Neural progenitor cell (in vitro differentiated cells): Measurements from ENCODE around the gene CBL. TPM values are rescaled to one million over a fixed set of nuclear protein-coding genes. Genes with fewer than 3 reads are reported as not detected.

Source experiments
- DNase-seq: peaks from one replicate; pipeline ENCODE4 v3.0.0-alpha.2; 2016; ENCODE audit warnings: low spot score
- H2AFZ ChIP-seq: fragments of 200-600 bp; sonication (generic); replicated peaks from 2 replicates; pipeline ENCODE4 v1.6.1; 2016; ENCODE audit warnings: antibody characterized with exemption
- H3F3A ChIP-seq: fragments of 200-600 bp; sonication (generic); 2 replicates; pipeline ENCODE4 v1.6.1; 2016; ENCODE audit warnings: antibody characterized with exemption, low read depth
- H3K27ac ChIP-seq: fragments of 200-600 bp; sonication (generic); 2 replicates; pipeline ENCODE4 v1.5.1; 2016; ENCODE audit warnings: mild to moderate bottlenecking
- H3K27me3 ChIP-seq: fragments of 200-600 bp; sonication (generic); 2 replicates; pipeline ENCODE4 v1.6.1; 2016; ENCODE audit warnings: mild to moderate bottlenecking, moderate library complexity
- H3K36me3 ChIP-seq: fragments of 200-600 bp; sonication (generic); 2 replicates; pipeline ENCODE4 v1.5.1; 2016
- H3K4me1 ChIP-seq: fragments of 200-600 bp; sonication (generic); 2 replicates; pipeline ENCODE4 v1.6.1; 2016; ENCODE audit warnings: mixed run types
- H3K4me2 ChIP-seq: fragments of 200-600 bp; sonication (generic); 2 replicates; pipeline ENCODE4 v1.6.1; 2016
- H3K4me3 ChIP-seq: fragments of 200-600 bp; sonication (generic); 2 replicates; pipeline ENCODE4 v1.5.1; 2016
- H3K79me2 ChIP-seq: fragments of 200-600 bp; sonication (generic); 2 replicates; pipeline ENCODE4 v1.6.1; 2016; ENCODE audit warnings: low read depth
- H3K9ac ChIP-seq: fragments of 200-600 bp; sonication (generic); 2 replicates; pipeline ENCODE4 v1.6.1; 2016
- H3K9me3 ChIP-seq: fragments of 200-600 bp; sonication (generic); 2 replicates; pipeline ENCODE4 v1.5.1; 2016; ENCODE audit warnings: low read depth
- H4K20me1 ChIP-seq: fragments of 200-600 bp; sonication (generic); 2 replicates; pipeline ENCODE4 v1.6.1; 2016; ENCODE audit warnings: low read depth
- H3K27ac Mint-ChIP-seq: 3 replicates; pipeline ENCODE4 v1.8.0; 2021; ENCODE audit warnings: mixed read lengths
- H3K27me3 Mint-ChIP-seq: 2 replicates; pipeline ENCODE4 v1.8.0; 2022; ENCODE audit warnings: low read depth, mild to moderate bottlenecking, inconsistent platforms, moderate library complexity, mixed read lengths; ENCODE audit not compliant: insufficient read depth
- H3K36me3 Mint-ChIP-seq: 3 replicates; pipeline ENCODE4 v1.8.0; 2021; ENCODE audit warnings: mixed read lengths
- H3K4me1 Mint-ChIP-seq: 3 replicates; pipeline ENCODE4 v1.8.0; 2021; ENCODE audit warnings: mixed read lengths
- H3K4me3 Mint-ChIP-seq: 3 replicates; pipeline ENCODE4 v1.8.0; 2021; ENCODE audit warnings: mild to moderate bottlenecking, moderate library complexity, mixed read lengths
- H3K9me3 Mint-ChIP-seq: 3 replicates; pipeline ENCODE4 v1.8.0; 2020; ENCODE audit warnings: mixed read lengths
- EZH2 ChIP-seq: fragments of 200-600 bp; sonication (generic); IDR thresholded peaks from 2 replicates; pipeline ENCODE4 v1.6.1; 2017; ENCODE audit warnings: antibody characterized with exemption, mild to moderate bottlenecking, moderate library complexity
- EZH2phosphoT487 ChIP-seq: fragments of 200-600 bp; sonication (generic); IDR thresholded peaks from 2 replicates; pipeline ENCODE4 v1.6.1; 2017; ENCODE audit warnings: antibody characterized with exemption
- microRNA-seq: library from miRNA; unstranded; fragments of <30 nt; microRNA quantifications from one replicate; pipeline ENCODE4, GENCODE V29; 2016
- small RNA-seq: library from RNA; depleted of rRNA; stranded (forward); fragments of <200 nt; gene quantifications from one replicate; pipeline ENCODE3, GENCODE V24; 2015
- total RNA-seq: library from RNA; depleted of rRNA; stranded (reverse); fragments of >200 nt; gene quantifications from 2 replicates; pipeline ENCODE4 v1.2.3, GENCODE V29; 2015; ENCODE audit warnings: low replicate concordance
- TF ChIP-seq, protein P1 (sequence below): fragments of 200-600 bp; sonication (generic); IDR thresholded peaks from 2 replicates; pipeline ENCODE4 v1.5.1; 2017; ENCODE audit warnings: antibody characterized with exemption, mild to moderate bottlenecking

CBL gene
- total RNA-seq, 1 donor from 2014 or later: 20.7 TPM

DNA sequence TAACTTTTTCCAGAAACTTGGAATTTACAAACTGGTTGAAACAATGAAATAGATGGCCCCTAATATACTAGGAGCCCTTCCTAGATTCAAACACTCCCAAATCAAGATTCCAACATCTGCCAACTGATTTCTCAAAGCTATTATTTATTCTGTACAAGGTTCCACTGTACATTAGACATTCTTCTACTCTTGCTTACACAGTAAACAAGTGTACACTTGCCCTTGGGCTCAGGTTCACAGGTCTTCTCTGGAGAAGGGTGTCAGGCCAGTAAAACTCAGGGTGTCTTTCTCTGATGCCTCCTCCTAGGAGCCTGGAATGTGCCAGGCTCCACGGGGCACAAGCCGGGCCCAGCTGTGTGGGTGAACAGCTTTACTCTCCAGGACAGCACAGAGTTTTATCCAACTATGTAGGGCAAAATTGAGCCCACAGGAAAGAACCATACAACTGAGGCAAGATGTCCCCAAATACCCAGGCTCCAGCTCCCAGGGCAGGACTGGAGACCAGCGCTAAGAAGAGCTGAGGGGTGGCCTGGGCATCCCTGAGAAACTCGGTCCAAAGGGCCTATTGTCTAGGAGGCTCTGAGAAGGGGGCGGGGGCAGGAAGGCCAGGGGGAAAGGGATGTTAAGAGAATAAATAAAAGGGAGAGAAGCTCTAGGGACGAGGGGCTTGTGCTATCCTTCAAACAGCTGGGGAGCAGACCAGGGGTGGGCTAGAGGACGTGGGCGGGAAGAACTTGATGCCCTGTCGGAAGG is 149.1 kb downstream of the CBL start:
- peaks cover 13% of the 10 kb centered on the region for H3K36me3 Mint-ChIP-seq
- no peak for TF ChIP-seq EZH2
- TF ChIP-seq, protein P1, sequence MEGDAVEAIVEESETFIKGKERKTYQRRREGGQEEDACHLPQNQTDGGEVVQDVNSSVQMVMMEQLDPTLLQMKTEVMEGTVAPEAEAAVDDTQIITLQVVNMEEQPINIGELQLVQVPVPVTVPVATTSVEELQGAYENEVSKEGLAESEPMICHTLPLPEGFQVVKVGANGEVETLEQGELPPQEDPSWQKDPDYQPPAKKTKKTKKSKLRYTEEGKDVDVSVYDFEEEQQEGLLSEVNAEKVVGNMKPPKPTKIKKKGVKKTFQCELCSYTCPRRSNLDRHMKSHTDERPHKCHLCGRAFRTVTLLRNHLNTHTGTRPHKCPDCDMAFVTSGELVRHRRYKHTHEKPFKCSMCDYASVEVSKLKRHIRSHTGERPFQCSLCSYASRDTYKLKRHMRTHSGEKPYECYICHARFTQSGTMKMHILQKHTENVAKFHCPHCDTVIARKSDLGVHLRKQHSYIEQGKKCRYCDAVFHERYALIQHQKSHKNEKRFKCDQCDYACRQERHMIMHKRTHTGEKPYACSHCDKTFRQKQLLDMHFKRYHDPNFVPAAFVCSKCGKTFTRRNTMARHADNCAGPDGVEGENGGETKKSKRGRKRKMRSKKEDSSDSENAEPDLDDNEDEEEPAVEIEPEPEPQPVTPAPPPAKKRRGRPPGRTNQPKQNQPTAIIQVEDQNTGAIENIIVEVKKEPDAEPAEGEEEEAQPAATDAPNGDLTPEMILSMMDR: no peak
- no peak for TF ChIP-seq EZH2phosphoT487
- Histone ChIP-seq H4K20me1 (no peaks in the 10 kb centered on the region), H3F3A (peaks cover 9% of the 10 kb centered on the region), H3K36me3 (no peaks in the 10 kb centered on the region), H3K4me2 (peak overlapping the region; percentile 86), H3K9ac (no peak overlapping the region), H3K4me1 (peaks cover 10% of the 10 kb centered on the region), H3K9me3 (no peaks in the 10 kb centered on the region), H3K27me3 (peaks cover 13% of the 10 kb centered on the region), H2AFZ (no peak overlapping the region), H3K4me3 (no peak overlapping the region), H3K79me2 (no peaks in the 10 kb centered on the region), H3K27ac (no peak overlapping the region)
- peak overlapping the region; percentile 66 for H3K4me3 Mint-ChIP-seq
- no peaks in the 10 kb centered on the region for H3K9me3 Mint-ChIP-seq
- H3K4me1 Mint-ChIP-seq: peaks cover 57% of the 10 kb centered on the region
- H3K27me3 Mint-ChIP-seq: peaks cover 18% of the 10 kb centered on the region
- H3K27ac Mint-ChIP-seq: no peak overlapping the region
- no peak for DNase-seq

GRCh38 chr11:119356349-119357031 is 150.4 kb downstream of the CBL start:
- Histone ChIP-seq H3K27ac (no peak overlapping the region), H3K36me3 (no peaks in the 10 kb centered on the region)

DNA sequence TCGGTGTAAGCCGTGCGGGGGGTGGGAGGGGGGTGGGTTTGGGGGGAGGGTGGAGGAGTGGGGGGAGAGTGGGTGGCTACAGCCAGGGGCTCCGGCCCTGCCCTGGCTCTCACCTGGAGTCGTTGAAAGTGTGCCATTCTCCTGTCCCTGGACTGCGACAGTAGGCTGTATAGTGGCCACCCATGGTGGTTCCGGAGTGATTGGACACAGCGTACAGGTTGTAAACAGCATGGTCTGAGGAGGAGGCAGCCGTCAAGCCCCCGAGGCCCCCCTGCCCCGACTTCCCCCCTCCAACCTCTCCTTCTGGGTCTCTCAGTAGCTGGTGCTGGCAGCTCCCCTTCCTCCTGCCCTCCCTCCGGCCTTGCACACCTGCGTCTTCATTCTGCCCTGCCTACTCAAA is 150.9 kb downstream of the CBL start:
- H3K79me2 ChIP-seq: no peaks in the 10 kb centered on the region
- H3K4me1 Mint-ChIP-seq: peaks cover 57% of the 10 kb centered on the region
- no peak overlapping the region for H2AFZ ChIP-seq
- no peak overlapping the region for H3K9ac ChIP-seq
- DNase-seq: no peak
- no peak overlapping the region for H3K27ac Mint-ChIP-seq
- H3K4me3 Mint-ChIP-seq: peak overlapping the region; percentile 71
- peaks cover 12% of the 10 kb centered on the region for H3K27me3 Mint-ChIP-seq
- peaks cover 16% of the 10 kb centered on the region for H3F3A ChIP-seq
- H4K20me1 ChIP-seq: peaks cover 14% of the 10 kb centered on the region
- peaks cover 13% of the 10 kb centered on the region for H3K36me3 Mint-ChIP-seq
- H3K36me3 ChIP-seq: no peaks in the 10 kb centered on the region
- peak overlapping the region; percentile 51 for H3K4me3 ChIP-seq
- no peaks in the 10 kb centered on the region for H3K9me3 ChIP-seq
- H3K9me3 Mint-ChIP-seq: no peaks in the 10 kb centered on the region
- no peak overlapping the region for H3K27ac ChIP-seq
- peaks cover 26% of the 10 kb centered on the region for H3K4me1 ChIP-seq
- H3K27me3 ChIP-seq: peaks cover 16% of the 10 kb centered on the region
- no peak for TF ChIP-seq EZH2
- no peak for TF ChIP-seq EZH2phosphoT487
- TF ChIP-seq, protein P1: no peak
- H3K4me2 ChIP-seq: peak overlapping the region; percentile 86

More at GRCh38 chr11:119356349-119357031, 150.4 kb downstream of the CBL start:
- Histone ChIP-seq H3K4me3 (peak overlapping the region; percentile 51), H3K4me2 (peak overlapping the region; percentile 86), H4K20me1 (peaks cover 8% of the 10 kb centered on the region), H3K4me1 (peaks cover 20% of the 10 kb centered on the region), H3F3A (peaks cover 10% of the 10 kb centered on the region), H3K9ac (no peak overlapping the region), H3K27me3 (peaks cover 13% of the 10 kb centered on the region), H2AFZ (peak overlapping the region; percentile 85), H3K79me2 (no peaks in the 10 kb centered on the region), H3K9me3 (no peaks in the 10 kb centered on the region)
- Mint-ChIP-seq H3K4me1 (peaks cover 57% of the 10 kb centered on the region), H3K27ac (no peak overlapping the region), H3K4me3 (peak overlapping the region; percentile 83), H3K9me3 (no peaks in the 10 kb centered on the region), H3K27me3 (peaks cover 13% of the 10 kb centered on the region), H3K36me3 (peaks cover 13% of the 10 kb centered on the region)
- peak; percentile 94 for DNase-seq
- TF ChIP-seq, protein P1: peak; percentile 76
- TF ChIP-seq EZH2: peak; percentile 47
- no peak for TF ChIP-seq EZH2phosphoT487

Small RNA genes within 50 kb of the gene (microRNA-seq; reads per million reads assigned to microRNA genes)
- not detected for gene MIR6756

Small RNA genes within 50 kb of the gene (small RNA-seq; reads per million reads assigned to genes)
- gene RF01225 (not detected), gene RNU6-262P (not detected)

Other genes with a start within 250 kb of the CBL start
- gene FOXR1, start 234.6 kb upstream of the CBL start, total RNA-seq: not detected in 2 replicates
- gene CENATAC, start 208.2 kb upstream of the CBL start, total RNA-seq: 42.9 and 46.4 TPM in 2 replicates
- 2,482 and 2,538 TPM in 2 replicates for gene RPS25, start 188.0 kb upstream of the CBL start, total RNA-seq
- 53.5 and 59.5 TPM in 2 replicates for gene TRAPPC4, start 187.6 kb upstream of the CBL start, total RNA-seq
- 55.2 and 89.0 TPM in 2 replicates for gene SLC37A4, start 175.5 kb upstream of the CBL start, total RNA-seq
- 129 and 203 TPM in 2 replicates for gene HYOU1, start 149.1 kb upstream of the CBL start, total RNA-seq
- 10.4 and 20.7 TPM in 2 replicates for gene VPS11, start 138.5 kb upstream of the CBL start, total RNA-seq
- gene HMBS, start 121.5 kb upstream of the CBL start, total RNA-seq: 30.0 and 31.1 TPM in 2 replicates
- gene DPAGT1, start 104.5 kb upstream of the CBL start, total RNA-seq: 13.4 and 24.3 TPM in 2 replicates
- 1.5 and 3.7 TPM in 2 replicates for gene C2CD2L, start 99.0 kb upstream of the CBL start, total RNA-seq
- gene HINFP, start 84.8 kb upstream of the CBL start, total RNA-seq: 32.5 and 47.3 TPM in 2 replicates
- gene ABCG4, start 57.3 kb upstream of the CBL start, total RNA-seq: 0.24 and 0.65 TPM in 2 replicates
- 10.2 and 34.8 TPM in 2 replicates for gene NLRX1, start 37.6 kb upstream of the CBL start, total RNA-seq
- gene NHERF4, start 20.9 kb upstream of the CBL start, total RNA-seq: 0.12 TPM in 1 of 2 replicates, not detected in the other
- gene MCAM, start 110.8 kb downstream of the CBL start, total RNA-seq: 23.3 and 28.2 TPM in 2 replicates
- gene RNF26, start 128.2 kb downstream of the CBL start, total RNA-seq: 17.1 and 48.2 TPM in 2 replicates
- gene C1QTNF5, start 134.5 kb downstream of the CBL start, total RNA-seq: 0.90 and 3.4 TPM in 2 replicates
- gene MFRP, start 140.4 kb downstream of the CBL start, total RNA-seq: not detected in 2 replicates
- gene USP2, start 175.4 kb downstream of the CBL start, total RNA-seq: 2.1 and 2.6 TPM in 2 replicates
- 49.2 and 93.9 TPM in 2 replicates for gene THY1, start 216.8 kb downstream of the CBL start, total RNA-seq